Stimulated activated CD4-positive, alpha-beta T cell treated with anti-CD3 and anti-CD28 coated beads, Interleukin-15, amount 100 ng/mL, for 24 hours (primary cell): ENCODE measurements around the gene OASL.
"Not testable (repeated sequence)": the region's sequence is repeated elsewhere in the genome, so short reads cannot be mapped to it uniquely, and the experiment has no call there.

Source experiments
- DNase-seq: peaks from one replicate; pipeline ENCODE4 v3.0.0-alpha.2; 2020

Gene OASL

DNA sequence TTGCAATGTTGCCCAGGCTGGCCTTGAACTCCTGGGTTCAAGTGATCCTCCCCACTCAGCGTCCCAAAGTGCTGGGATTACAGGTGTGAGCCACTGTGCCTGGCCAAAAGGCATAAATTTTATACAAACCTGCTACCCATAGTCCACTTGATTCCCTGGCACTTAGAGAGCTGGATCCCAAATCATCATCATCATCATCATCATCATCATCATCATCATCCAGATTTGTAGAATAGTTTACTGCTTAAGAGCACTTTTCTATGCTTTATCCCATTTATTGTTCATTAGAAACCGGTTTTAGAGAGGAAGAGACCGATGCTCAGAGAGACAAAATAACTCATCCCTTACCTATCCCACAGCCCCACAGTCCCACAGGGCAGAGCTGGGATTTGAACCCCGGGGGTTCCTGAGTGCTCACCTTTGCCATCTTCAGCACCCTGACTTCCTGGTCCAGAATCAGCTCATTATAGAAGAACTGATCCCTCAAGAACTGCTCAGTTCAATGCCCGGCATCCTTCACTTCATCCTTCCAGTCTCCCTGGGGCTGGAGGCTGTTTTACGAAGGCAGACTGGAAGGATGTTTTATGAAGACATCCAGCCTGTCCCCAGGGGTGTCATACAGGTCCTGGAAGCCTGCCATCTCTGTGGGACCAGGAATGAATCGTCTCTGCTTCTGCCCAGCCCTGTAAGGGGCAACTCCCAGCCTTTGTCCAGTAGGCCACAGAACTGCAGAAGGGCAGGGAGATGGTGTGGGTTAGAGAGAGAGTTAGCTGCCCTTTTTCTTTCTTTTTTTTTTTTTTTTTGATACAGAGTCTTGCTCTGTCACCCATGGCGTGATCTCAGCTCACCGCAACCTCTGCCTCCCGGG, 20.2 kb upstream of the OASL start:
- no peak for DNase-seq

DNA sequence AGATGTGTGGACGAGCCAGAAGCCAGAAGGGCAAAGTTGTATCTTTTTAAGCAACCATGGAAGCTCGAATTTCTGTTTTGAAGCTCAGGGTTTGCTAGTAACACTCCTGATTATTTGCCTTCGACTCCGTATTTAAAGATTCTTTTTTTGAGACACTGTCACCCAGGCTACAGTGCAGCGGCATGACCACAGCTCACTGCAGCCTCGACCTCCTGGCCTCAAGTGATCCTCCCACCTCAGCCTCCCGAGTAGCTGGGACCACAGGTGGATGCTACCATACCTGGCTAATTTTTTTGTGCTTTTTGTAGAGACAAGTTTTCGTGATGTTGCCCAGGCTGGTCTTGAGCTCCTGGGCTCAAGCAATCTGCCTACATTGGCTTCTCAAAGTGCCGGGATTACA, 18.7 kb upstream of the OASL start:
- DNase-seq, result no peak

DNA sequence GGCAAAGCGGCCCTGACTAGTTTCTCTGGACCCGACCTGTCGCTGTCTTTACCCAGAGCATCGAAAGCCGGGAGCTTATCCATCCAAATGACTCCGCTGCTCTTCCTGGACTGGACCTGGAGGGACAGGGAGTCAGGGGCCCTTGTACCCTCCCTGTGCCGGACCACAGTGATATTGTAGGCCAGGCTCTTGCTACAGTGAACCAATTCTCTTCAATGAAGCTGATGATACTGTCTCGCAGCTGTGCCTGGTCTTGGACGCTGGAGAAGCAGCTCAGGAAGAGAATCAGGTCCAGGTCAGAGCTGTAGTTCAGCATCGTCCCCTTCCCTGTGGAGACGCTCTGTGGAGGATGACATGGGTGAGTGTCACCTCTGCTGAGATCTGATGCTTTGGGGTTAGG, 14.7 kb upstream of the OASL start:
- DNase-seq, result no peak

DNA sequence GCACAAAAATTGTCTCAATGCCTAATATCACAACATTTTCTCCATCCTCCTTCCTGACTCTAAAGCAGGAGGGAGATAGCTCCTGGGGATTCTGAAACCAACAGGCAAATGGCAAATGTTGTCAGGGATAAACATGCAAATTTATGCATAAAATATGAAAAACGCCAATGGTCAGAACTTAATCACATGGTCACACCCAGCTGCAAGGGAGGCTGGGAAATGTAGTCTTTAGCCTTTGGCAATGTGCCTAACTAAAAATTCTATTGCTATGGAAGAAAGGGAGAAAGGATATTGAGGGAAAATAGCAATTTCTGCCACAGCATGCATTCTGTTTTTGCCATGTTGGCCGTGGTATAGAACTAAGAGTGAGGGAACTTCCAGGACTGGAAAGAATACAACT, 11.7 kb upstream of the OASL start:
- no peak for DNase-seq

DNA sequence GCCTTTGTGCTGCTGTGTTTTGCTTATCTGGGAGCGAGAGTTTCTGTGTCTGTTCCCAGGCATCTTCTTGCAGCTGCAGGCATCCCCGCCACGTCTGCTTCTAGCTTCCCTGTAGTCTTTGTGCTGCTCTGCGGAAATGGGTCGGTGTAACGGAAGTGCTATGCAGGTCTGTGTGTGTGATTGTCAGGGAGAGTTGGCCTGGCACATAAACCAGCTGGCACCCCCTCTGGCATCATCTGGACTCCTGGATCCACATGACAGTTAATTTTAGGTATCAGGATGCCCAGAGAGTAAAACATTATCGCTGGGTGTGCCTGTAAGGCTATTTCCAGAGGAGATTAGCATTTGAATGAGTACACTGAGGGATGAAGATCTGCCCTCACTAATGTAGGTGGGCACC, 9.4 kb upstream of the OASL start:
- no peak for DNase-seq

DNA sequence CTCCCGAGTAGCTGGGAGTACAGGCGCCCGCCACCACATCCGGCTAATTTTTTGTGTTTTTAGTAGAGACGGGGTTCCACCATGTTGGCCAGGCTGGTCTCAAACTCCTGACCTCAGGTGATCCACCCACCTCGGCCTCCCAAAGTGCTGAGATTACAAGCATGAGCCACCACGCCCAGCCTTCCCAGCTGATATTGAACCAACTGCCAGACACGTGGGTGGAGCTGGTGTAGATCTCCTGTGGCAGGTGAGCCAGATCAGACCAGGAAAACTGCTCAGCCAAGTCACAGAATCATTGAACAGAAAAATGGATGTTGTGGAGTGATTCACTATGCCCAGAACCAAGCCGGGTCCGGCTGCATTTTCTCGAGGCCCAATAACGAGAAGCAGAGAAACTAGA, 8.4 kb upstream of the OASL start:
- not testable (repeated sequence) for DNase-seq

DNA sequence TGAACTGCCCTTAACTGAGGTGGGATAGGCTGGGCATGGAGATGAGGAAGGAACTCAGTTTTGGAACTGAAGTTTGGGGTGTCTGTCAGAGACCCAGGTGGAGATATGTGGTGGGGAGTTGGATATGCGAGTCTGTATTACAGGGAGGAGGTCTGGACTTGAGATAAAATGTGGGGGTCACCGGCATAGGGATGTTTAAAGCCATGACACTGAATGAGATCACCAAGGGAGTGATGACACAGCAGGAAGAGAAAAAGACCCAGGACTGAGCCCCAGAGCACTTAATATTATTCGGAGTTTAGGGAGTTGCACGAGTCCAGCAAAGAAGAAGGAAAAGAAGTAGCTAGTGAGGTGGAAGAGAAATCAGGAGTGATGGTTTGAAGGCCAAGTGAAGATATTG, 4.0 kb upstream of the OASL start:
- DNase-seq, result no peak

DNA sequence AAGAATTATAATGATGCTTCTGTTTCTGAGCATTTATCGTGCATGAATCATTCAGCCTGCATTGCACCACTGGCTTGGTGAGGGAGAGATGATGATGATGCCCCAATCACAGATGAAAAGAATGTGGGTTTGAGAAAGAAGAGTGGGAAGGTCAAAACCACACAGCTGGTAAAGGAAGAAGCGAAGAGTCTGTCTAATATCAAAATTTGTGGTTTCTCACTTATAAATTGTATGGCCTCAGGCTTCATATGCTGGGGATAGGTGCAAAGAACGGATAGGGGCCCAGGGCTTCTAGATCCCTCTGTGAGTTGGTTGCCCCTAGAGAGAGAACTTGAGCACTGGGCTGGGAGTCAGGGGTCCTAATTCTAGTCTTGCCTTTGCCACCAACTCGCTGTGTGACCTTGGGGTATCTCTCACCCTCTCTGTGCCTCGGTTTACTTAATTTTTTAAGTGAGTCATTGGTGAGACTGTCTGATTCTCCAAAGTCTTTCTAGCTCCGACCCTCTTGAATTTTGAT, 2.2 kb downstream of the OASL start:
- DNase-seq, result peak; percentile 65

DNA sequence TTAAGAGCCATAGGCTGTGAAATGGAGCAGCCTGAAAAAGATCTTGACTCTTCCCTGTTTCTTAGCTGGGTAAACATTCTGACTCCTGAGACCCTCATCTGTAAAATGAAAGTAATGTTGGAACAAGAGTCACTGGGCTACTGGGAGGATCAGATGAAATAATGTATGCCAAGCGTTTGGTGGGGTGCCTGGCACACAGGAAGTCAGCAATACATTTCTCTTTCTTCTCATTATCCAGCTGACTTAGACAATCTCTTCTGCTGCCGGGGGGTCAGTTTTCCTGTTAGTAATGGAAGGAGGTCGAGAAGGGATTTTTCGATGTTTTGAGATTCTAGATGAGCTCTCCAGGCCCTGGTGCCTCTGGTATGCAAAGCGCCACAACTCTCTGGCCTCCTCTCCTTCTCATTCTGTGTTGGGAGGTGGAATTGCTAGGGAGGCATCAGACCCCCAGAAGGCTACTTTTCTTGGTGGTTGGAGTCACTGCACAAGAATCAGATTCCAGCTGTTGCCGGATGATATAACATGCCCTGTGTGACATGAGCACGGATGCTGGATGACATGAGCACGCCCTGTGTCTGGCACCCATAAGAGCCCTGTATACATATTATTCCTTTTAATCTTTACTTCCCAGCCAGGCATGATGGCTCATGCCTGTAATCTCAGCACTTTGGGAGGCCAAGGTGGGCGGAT, 4.3 kb downstream of the OASL start:
- DNase-seq, result no peak

DNA sequence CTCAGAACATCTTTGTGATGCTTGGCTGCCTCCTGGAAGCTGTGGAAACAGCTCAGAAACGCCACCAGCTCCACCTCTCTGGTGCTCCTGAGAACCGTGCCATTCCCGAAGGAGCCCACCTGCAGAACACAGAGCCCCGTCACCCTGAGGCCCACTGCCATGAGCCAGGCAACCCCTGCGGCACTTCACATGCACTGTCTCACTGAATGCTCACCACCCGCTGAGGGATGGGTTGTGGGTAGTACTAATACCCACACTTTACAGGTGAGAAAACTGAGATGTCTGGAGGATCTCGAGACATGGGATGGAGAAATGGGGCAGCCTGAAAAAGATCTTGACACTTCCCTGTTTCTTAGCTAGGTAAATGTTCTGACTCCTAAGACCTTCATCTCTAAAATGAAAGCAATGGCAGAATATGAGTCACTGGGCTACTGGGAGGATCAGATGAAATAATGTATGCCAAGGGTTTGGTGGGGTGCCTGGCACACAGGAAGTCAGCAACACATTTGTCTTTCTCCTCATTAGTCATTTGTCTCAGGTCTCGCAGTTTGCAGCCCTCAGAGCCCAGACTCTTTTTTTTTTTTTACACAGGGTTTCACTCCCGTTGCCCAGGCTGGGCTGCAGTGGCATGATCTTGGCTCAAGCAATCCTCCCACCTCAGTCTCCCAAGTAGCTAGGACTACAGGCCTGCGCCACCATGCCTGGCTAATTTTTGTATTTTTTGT, 5.3 kb downstream of the OASL start:
- DNase-seq, result peak; percentile 68

DNA sequence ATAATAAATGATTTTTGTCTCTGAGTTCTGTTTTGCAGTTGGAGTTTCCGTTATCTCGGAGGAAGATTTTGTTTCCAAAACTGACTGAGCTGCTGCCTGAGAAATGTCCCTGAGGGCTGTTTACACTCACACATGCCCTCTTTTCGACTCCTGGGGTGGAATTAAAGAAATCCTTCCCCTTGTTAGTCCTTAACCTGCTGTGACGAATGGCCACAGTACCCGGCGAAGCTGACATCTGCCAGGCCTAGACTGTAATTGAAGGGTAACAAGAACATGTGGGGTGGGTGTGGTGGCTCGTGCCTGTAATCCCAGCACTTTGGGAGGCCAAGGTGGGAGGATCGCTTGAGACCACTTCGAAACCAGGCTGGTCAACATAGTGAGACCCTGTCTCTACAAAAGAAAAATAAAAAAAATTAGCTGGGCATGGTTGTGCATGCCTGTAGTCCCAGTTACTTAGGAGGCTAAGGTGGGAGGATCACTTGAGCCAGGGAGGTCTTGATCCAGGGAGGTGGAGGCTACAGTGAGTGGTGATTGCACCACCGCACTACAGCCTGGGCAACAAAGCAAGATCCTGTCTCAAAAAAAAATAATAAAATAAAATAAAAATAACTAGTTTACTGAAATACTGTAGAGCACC, 8.4 kb downstream of the OASL start:
- no peak for DNase-seq

DNA sequence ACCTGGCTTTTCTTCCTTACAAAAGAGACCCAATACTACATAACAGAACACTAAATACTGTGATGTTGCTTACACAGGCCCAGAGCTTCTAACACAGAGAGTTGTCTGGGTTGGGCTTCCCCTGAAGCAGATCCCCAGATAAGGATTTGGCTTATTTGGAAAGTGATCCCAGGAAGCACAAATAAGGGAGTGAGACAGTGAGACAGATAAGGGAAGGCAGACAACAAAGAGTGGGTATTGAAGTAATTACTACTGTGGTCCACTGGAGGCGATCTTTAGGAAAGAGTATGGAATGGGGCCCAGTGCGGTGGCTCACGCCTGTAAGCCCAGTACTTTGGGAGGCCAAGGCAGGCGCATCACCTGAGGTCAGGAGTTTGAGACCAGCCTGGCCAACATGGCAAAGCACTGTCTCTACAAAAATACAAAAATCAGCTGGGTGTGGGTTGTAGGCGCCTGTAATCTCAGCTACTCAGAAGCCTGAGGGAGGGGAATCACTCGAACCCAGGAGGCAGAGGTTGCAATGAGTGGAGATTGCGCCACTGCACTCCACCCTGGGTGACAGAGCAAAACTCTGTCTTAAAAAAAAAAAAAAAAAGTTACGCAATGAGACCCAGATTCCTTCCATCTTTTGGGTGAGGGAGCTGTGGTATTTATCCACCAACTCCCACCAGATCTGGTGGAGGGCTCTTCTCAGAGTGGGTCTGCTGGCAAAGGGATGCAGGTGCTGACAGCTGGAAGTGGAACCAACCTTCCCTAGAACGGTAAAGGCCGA, 12.6 kb downstream of the OASL start:
- no peak for DNase-seq

DNA sequence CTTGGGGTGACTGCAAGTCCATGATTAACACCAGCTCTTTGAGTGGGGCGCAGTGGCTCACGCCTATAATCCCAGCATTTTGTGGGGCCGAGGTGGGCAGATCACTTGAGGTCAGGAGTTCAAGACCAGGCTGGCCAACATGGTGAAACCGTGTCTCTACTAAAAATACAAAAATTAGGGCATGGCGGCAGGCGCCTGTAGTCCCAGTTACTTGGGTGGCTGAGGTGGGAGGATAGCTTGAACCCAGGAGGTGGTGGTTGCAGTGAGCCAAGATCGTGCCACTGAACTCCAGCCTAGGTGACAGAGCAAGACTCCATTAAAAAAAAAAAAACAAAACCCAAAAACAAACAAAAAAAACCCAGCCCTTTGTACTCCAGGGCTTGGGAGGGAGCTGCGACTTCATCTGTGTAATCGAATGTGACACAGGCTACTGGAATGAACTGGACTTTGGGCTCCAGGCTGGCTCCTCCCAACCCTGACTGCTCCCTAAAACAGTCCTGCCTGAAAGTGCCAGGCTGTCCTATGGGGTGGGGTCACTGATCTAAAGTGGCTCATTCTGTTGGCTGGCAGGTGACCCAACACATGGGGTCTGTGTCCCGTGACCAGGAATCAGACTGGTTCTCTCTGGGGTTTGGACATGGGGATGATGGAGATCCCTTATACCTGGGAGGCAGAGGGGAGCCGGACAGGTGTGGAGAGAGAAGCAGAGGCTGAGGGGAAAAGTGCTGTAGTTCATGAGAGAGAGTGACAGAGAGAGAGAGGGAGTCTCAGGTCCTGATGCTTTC, 13.4 kb downstream of the OASL start:
- DNase-seq, result no peak

DNA sequence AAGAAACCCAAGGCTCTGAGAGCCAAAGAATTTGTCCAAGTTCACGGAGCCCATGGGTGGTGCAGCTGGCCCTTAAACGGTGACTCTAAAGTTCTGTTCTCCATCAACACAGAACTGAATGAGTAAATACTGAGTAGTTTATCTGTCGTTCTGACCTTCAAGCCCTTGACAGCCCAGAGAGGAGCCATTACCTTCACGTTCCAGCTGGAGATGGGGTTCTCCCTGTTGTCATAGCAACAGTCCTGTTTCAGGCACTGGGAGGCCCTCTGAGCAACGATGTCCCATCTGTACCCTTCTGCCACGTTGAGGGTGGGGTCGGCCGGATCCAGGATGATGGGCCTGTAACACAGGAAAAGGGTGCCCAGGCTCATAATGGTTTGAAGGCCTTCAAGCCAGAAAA, 15.2 kb downstream of the OASL start:
- no peak for DNase-seq

DNA sequence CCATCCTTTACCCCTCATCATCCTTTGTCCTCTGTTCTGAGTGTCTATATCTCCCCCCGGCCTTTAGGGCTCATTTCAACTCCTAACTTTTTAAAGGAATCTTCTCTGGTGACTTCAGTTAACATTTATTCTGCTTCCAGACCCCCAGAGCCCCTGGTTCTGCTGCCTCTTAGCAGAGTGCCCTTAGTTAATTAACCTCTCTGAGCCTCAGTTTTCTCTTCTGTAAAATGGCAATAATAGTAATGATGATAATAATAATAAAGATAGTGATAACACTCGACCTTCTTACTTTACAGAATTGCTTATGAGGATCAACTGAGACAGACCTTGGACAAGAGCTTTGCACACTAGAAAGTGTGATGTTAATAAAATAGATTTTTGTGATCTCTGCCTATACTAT, 16.3 kb downstream of the OASL start:
- no peak for DNase-seq

DNA sequence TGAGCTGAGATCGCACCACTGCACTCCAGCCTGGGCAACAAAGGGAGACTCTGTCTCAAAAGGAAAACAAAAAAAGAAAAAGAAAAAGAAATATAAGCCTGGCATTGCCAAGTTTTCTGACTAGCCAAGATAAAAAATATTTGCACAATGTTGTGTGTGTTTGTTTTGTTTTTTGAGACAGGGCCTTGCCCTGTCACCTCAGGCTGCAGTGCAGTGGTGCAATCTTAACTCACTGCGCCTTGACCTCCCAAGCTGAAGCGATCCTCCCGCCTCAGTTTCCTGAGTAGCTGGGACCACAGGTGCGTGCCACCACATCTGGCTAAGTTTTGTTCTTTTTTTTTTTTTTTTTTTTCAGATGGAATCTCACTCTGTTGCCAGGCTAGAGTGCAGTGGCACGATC, 17.3 kb downstream of the OASL start:
- no peak for DNase-seq

DNA sequence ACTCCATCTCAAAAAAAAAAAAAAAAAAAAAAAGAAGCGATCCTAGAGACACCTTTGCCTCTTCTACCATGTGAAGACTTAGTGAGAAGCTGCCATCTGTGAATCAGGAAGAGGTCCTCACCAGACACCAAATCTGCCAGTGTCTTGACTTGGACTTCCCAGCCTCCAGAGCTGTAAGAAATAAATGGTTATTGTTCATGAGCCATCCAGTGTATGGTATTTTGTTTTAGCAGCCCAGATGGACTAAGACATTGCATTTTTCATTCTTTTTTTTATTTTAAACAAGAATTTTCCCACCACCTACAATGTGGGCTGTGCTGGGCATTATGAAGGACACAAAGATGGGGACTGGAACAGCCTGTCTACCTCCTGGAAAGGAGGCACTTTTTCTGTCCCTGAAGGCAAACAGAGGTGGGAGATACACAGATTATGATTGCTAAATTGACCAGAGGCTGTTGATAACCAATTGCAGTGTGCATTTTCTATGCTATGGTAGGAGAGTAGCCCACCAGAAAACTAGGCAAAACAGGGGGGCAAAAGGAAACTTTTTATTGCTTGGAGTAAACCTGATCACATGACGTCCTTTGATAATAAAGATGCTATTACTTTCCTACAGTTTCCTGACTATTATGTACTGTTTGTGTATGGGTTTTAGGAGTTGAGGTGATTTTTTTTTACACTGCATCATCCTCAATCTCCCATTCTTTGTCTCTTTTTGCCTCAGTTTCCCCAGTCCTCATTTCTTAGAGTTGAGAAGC, 20.0 kb downstream of the OASL start:
- no peak for DNase-seq

DNA sequence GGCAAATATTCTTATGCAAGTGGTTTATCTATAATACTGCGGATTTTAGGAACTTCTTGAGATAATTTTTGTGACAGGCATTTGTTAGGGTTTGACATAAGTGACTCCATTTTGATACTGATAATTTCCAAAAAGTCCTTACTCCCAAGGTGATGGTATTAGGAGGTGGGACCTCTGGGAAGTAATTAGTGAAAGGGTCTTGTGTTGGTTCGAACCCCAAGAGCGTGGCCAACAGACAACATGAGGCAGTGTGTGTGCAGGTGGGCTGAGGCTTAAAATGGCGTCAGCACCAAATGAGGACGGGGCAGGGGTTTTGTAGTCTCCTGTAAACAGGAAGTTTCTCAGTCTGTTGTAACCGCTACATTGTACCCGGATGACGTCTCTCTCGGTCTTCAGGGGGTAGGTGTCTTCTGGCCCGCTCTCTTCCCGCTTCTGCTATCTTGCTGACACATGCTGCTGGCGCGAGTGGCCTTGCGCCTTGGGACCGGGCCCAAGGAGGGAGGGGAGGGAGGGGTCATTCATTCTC, 21.0 kb downstream of the OASL start:
- no peak for DNase-seq

DNA sequence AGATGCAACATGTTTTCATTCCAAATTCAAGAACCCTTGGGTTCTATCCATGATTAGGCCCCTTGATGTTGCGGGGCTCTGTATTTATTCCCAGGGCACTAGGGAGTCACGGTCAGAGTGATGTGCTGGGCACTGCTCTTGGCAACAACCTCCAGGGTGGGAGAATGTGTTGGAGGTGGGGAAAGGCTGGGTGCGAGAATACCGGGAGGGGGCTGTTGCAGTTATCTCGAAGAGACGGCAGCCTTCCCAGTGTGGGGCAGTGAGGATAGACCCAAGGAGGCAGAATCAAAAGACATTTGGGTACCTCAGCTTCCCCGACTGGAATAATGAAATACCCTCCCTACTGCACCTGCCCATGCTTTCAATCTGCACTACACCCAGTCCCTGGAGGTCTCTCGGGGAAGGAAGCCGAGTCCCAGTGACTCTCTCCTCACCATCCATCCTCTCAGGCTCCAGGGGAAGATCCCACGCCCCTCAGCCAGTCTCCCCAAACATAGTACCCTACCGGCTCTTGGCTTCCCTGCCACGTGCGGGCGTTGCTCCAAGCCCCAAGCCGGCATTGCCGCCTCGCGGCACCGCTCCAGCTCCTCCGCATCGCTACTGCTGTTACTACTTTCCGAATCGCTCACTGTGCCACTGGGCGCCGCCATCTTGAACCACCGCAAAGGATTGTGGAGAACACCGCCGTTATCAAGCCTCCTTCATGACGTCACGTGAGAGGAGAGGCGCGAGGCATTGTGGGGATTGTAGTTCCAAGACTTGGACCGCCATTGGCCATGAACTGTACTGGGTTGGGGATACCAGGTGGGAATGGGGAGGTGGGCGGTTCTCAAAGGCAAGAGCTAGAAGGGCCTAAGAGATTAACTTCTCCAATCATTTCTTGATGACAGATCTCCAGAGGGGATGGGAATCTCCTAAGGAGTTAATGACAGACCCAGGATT, 22.9 kb downstream of the OASL start, which contains the start of gene C12orf43:
TSS of gene C12orf43 (minus strand) at position 663 of the 942 bp plus-strand sequence. CDS start at position 650, 13 bp downstream.
- DNase-seq, result peak; percentile 95
